HFFc6 (cell line): ENCODE results near the gene AKAP14. TPM values are rescaled to one million over a fixed set of nuclear protein-coding genes. Genes with fewer than 3 reads are reported as not detected.

ENCODE experiments used
- DNase-seq: peaks from one replicate; pipeline ENCODE4 v3.0.0-alpha.2; 2018
- H3K27ac Mint-ChIP-seq: 2 replicates; pipeline ENCODE4 v1.8.0; 2020; ENCODE audit warnings: mild to moderate bottlenecking, mixed read lengths
- H3K27me3 Mint-ChIP-seq: 2 replicates; pipeline ENCODE4 v1.8.0; 2021; ENCODE audit warnings: mild to moderate bottlenecking, moderate library complexity, mixed read lengths; ENCODE audit not compliant: insufficient read depth
- H3K36me3 Mint-ChIP-seq: 2 replicates; pipeline ENCODE4 v1.8.0; 2021; ENCODE audit warnings: low read depth, mixed read lengths
- H3K4me1 Mint-ChIP-seq: 2 replicates; pipeline ENCODE4 v1.8.0; 2020; ENCODE audit warnings: low read depth, mixed read lengths
- H3K4me3 Mint-ChIP-seq: 2 replicates; pipeline ENCODE4 v1.8.0; 2020; ENCODE audit warnings: mild to moderate bottlenecking, moderate library complexity, mixed read lengths
- H3K9me3 Mint-ChIP-seq: 2 replicates; pipeline ENCODE4 v1.8.0; 2020; ENCODE audit warnings: mild to moderate bottlenecking, mixed read lengths
- CTCF ChIP-seq: fragments of 200-600 bp; sonication (generic); IDR thresholded peaks from 2 replicates; pipeline ENCODE4 v1.5.0; 2021; ENCODE audit warnings: antibody characterized with exemption, mild to moderate bottlenecking
- total RNA-seq, 6 experiments: library from RNA; stranded (reverse); fragmentation: NEBNext Ultra II Directional; extraction: Animal tissue kit (Norgen Biotek cat#: 25700); gene quantifications; 2 replicates in 1 of 6; 3 replicates in 5 of 6; pipeline ENCODE4 v1.2.3, GENCODE V29; 2021

AKAP14 gene
- total RNA-seq, 6 experiments from 2014 or later: not detected

GRCh38 chrX:119871599-119872395 is 23.9 kb upstream of the AKAP14 start, which contains the start of the genes NDUFA1 and RNF113A:
Gene NDUFA1 (plus strand): TSS chrX:119871832. CDS start chrX:119871912, 80 bp downstream.
Gene RNF113A (minus strand): TSS chrX:119871733. CDS start chrX:119871613, 120 bp downstream.
- H3K36me3 Mint-ChIP-seq: peaks cover 5% of the 10 kb centered on the region; the same call in 1 of the 2 replicates
- H3K4me1 Mint-ChIP-seq: peaks cover 16% of the 10 kb centered on the region
- peaks cover 1% of the 10 kb centered on the region; the same call in 1 of the 2 replicates for H3K27me3 Mint-ChIP-seq
- DNase-seq: peak; percentile 80
- H3K27ac Mint-ChIP-seq: peak within 1 kb of the TSS; percentile 93
- no peak for TF ChIP-seq CTCF
- H3K4me3 Mint-ChIP-seq: peak within 1 kb of the TSS; percentile 97
- no peaks in the 10 kb centered on the region for H3K9me3 Mint-ChIP-seq

GRCh38 chrX:119878740-119879139 is 17.0 kb upstream of the AKAP14 start:
- no peak overlapping the region for H3K27ac Mint-ChIP-seq
- H3K36me3 Mint-ChIP-seq: no peaks in the 10 kb centered on the region
- no peaks in the 10 kb centered on the region for H3K27me3 Mint-ChIP-seq
- H3K4me1 Mint-ChIP-seq: peaks cover 8% of the 10 kb centered on the region
- TF ChIP-seq CTCF: no peak
- H3K4me3 Mint-ChIP-seq: no peak overlapping the region
- DNase-seq: no peak
- no peaks in the 10 kb centered on the region for H3K9me3 Mint-ChIP-seq

GRCh38 chrX:119880076-119880475 is 15.6 kb upstream of the AKAP14 start:
- H3K4me3 Mint-ChIP-seq: no peak overlapping the region
- no peaks in the 10 kb centered on the region for H3K27me3 Mint-ChIP-seq
- no peak for DNase-seq
- no peak for TF ChIP-seq CTCF
- no peak overlapping the region; the same call in 1 of the 2 replicates for H3K27ac Mint-ChIP-seq
- peaks cover 8% of the 10 kb centered on the region for H3K4me1 Mint-ChIP-seq
- H3K9me3 Mint-ChIP-seq: no peaks in the 10 kb centered on the region
- no peaks in the 10 kb centered on the region for H3K36me3 Mint-ChIP-seq

- Mint-ChIP-seq H3K27ac (no peak overlapping the region), H3K36me3 (no peaks in the 10 kb centered on the region), H3K27me3 (no peaks in the 10 kb centered on the region), H3K4me1 (peaks cover 8% of the 10 kb centered on the region), H3K9me3 (no peaks in the 10 kb centered on the region), H3K4me3 (no peak overlapping the region)
- DNase-seq: peak; percentile 52
- peak; percentile 77 for TF ChIP-seq CTCF
Observed at GRCh38 chrX:119880552-119881437, 14.9 kb upstream of the AKAP14 start.

DNA sequence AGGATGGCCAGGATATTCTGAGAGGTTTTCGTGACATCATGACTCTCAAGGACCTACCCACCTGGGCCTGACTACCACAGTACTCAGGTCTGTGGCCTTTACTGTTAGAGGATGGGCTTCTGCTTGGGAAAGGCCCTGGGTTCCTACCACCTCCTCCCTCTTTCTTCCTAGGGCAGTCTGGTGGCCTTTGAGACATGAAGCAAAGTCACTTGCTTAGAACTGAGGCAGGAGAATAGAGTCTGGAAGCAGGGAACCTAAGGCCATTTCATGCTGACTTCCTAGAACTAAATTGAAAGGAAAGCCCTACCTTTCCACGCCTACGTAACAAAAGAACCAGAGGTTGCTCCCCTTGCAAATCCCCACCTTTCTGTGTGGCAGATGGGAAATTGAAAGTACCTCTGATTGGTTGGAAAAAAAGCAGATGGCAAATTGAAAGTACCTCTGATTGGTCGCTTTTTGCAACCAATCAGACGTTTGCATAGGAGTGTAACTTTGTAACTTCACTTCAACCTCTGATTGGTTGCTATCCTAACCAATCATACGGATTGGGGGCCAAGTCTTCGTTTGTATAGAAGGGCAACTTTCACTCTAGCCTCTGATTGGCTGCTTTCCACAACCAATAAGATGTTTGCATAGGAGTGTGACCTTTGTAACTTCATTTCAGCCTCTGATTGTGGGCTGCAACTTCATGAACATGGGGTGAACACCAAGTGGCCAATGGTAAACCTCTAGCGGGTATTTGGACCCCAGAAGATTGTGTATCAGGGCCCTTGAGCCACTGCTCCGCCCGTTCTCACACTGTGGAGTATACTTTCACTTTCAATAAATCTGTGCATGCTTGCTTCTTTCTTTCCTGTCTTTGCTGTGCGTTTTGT is 9.9 kb upstream of the AKAP14 start:
- H3K27me3 Mint-ChIP-seq: no peaks in the 10 kb centered on the region
- no peaks in the 10 kb centered on the region for H3K9me3 Mint-ChIP-seq
- H3K27ac Mint-ChIP-seq: no peak overlapping the region
- no peak overlapping the region for H3K4me3 Mint-ChIP-seq
- no peak for TF ChIP-seq CTCF
- H3K4me1 Mint-ChIP-seq: peaks cover under 1% of the 10 kb centered on the region
- H3K36me3 Mint-ChIP-seq: no peaks in the 10 kb centered on the region
- peak; percentile 14 for DNase-seq
